Measurements from ENCODE around the gene LDLRAD4.

GRCh38 chr18:13378150-13378549, 159.6 kb downstream of the LDLRAD4 start:
- no peak for TF ChIP-seq CTCF (IDR thresholded peaks at IDR 0.05)
- no peak for TF ChIP-seq POLR2A (IDR thresholded peaks at IDR 0.05)

All from lower leg skin (tissue), 3 donors.